Measurements from ENCODE around the gene HEMGN.

GRCh38 chr9:97895695-97896332 is 42.2 kb downstream of the HEMGN start:
- TF ChIP-seq, protein P1, sequence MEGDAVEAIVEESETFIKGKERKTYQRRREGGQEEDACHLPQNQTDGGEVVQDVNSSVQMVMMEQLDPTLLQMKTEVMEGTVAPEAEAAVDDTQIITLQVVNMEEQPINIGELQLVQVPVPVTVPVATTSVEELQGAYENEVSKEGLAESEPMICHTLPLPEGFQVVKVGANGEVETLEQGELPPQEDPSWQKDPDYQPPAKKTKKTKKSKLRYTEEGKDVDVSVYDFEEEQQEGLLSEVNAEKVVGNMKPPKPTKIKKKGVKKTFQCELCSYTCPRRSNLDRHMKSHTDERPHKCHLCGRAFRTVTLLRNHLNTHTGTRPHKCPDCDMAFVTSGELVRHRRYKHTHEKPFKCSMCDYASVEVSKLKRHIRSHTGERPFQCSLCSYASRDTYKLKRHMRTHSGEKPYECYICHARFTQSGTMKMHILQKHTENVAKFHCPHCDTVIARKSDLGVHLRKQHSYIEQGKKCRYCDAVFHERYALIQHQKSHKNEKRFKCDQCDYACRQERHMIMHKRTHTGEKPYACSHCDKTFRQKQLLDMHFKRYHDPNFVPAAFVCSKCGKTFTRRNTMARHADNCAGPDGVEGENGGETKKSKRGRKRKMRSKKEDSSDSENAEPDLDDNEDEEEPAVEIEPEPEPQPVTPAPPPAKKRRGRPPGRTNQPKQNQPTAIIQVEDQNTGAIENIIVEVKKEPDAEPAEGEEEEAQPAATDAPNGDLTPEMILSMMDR (IDR thresholded peaks at IDR 0.05) = no peak
- no peak for TF ChIP-seq POLR2A (IDR thresholded peaks at IDR 0.05)

All from uterus (tissue), 2 donors.